Measurements from ENCODE around the gene KRT38. TPM values are rescaled to one million over a fixed set of nuclear protein-coding genes. Genes with fewer than 3 reads are reported as not detected.

KRT38 gene
- total RNA-seq, 1 experiment from 2014 or later: not detected

DNA sequence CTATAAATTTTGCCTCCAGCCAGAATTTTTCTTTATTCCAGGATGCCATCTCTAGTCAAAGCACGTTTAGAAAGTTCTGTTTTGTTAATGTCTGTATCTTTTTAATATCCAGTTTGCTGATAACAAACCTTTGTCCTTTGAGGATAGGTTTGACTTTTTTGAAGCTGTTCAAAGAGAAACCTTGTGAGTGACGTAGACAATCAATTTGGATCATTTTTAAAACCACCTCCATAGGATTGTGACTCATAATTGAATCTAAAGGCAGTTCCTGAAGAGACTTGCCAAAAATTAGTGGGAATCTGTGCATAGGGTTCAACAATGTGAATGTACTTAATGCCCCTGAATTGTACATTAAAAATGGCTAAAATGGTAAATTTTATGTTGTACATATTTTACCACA is 49.2 kb downstream of the KRT38 start:
- Histone ChIP-seq H2BK15ac (ENCODE audit: low read depth, low read length) (no peak overlapping the region), H3K4ac (ENCODE audit: low read depth, low read length) (no peak overlapping the region), H3K9me3 (ENCODE audit: control insufficient read depth, low read depth, low read length) (no peaks in the 10 kb centered on the region), H2BK12ac (ENCODE audit: insufficient read length, low read depth, low read length) (no peak overlapping the region), H3K14ac (ENCODE audit: insufficient read depth, low read length) (no peak overlapping the region), H3K4me2 (ENCODE audit: insufficient read depth, insufficient read length, low read length) (no peak overlapping the region), H3K56ac (ENCODE audit: insufficient read length, low read depth, low read length) (no peak overlapping the region), H3K79me1 (ENCODE audit: insufficient read depth, low read depth, low read length, poor library complexity, severe bottlenecking) (no peaks in the 10 kb centered on the region), H2AK5ac (ENCODE audit: insufficient read length, low read length) (no peak overlapping the region), H2AFZ (ENCODE audit: low read length) (no peak overlapping the region), H2BK5ac (ENCODE audit: insufficient read length, low read length) (no peak overlapping the region), H4K8ac (replicated peaks; ENCODE audit: insufficient read length, low read depth, low read length) (no peak overlapping the region), H3K79me2 (ENCODE audit: insufficient read depth, low read length) (no peaks in the 10 kb centered on the region), H3K4me1 (ENCODE audit: insufficient read depth, low read length) (no peaks in the 10 kb centered on the region), H3K27ac (ENCODE audit: insufficient read length, low read depth, low read length) (no peak overlapping the region), H2BK20ac (ENCODE audit: low read depth, low read length, poor library complexity, severe bottlenecking) (no peak overlapping the region), H4K20me1 (ENCODE audit: control insufficient read depth, insufficient read depth, insufficient read length) (no peaks in the 10 kb centered on the region), H3K27me3 (ENCODE audit: insufficient read depth, low read length) (no peaks in the 10 kb centered on the region), H4K5ac (ENCODE audit: insufficient read length, low read depth, low read length) (no peak overlapping the region), H3K18ac (ENCODE audit: insufficient read length, low read depth, low read length) (no peak overlapping the region), H3K23me2 (ENCODE audit: insufficient read length, low read depth, low read length, poor library complexity, severe bottlenecking) (no peaks in the 10 kb centered on the region), H3K9ac (ENCODE audit: extremely low read depth, insufficient read length, low read length) (no peak overlapping the region), H4K91ac (ENCODE audit: insufficient read length, low read depth, low read length) (no peak overlapping the region), H3K23ac (ENCODE audit: insufficient read length, low read depth, low read length) (no peak overlapping the region), H3T11ph (ENCODE audit: low read length) (no peak overlapping the region), H2BK120ac (ENCODE audit: low read depth, low read length, poor library complexity, severe bottlenecking) (no peak overlapping the region)
- TF ChIP-seq, protein P1, sequence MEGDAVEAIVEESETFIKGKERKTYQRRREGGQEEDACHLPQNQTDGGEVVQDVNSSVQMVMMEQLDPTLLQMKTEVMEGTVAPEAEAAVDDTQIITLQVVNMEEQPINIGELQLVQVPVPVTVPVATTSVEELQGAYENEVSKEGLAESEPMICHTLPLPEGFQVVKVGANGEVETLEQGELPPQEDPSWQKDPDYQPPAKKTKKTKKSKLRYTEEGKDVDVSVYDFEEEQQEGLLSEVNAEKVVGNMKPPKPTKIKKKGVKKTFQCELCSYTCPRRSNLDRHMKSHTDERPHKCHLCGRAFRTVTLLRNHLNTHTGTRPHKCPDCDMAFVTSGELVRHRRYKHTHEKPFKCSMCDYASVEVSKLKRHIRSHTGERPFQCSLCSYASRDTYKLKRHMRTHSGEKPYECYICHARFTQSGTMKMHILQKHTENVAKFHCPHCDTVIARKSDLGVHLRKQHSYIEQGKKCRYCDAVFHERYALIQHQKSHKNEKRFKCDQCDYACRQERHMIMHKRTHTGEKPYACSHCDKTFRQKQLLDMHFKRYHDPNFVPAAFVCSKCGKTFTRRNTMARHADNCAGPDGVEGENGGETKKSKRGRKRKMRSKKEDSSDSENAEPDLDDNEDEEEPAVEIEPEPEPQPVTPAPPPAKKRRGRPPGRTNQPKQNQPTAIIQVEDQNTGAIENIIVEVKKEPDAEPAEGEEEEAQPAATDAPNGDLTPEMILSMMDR (conservative IDR thresholded peaks at IDR 0.05): no peak
- no CpG with 5 or more reads among the region's 2 CpGs for WGBS (ENCODE audit: extremely low coverage, insufficient read length, low lambda C conversion rate)
- 0 out of 7 replicates have a peak, but pooled peaks cover 0 to 2% (median 0%) of the 10 kb centered on the region in 3 experiments for H3K36me3 Mint-ChIP-seq (ENCODE audit: insufficient read depth in 1 of 3, low read depth in 3 of 3)
- no peak overlapping the region for H3K27ac Mint-ChIP-seq
- H3K9me3 Mint-ChIP-seq: peaks cover 0 to 6% of the 10 kb centered on the region in 2 experiments; a peak in 3 of 5 replicates
- no peaks in the 10 kb centered on the region for H3K27me3 Mint-ChIP-seq (ENCODE audit: low read depth)
- peaks cover 0 to 3% of the 10 kb centered on the region in 2 experiments; a peak in 1 of 4 replicates for H3K4me1 Mint-ChIP-seq
- no peak for DNase-seq
- no peak overlapping the region for H3K4me3 Mint-ChIP-seq

All from H9 (cell line).